NOMO-1 (cell line): ENCODE results near the gene SARS1.

Source experiments
- DNase-seq, 2 experiments: peaks; one replicate each; lab custom pipeline; 2025; ENCODE audit not compliant: unreplicated experiment in 2 of 2; lab: John Stamatoyannopoulos, UW

The SARS1 gene

GRCh38 chr1:109259674-109260557, 46.2 kb downstream of the SARS1 start:
- DNase-seq, result no peak

- no peak for DNase-seq
Observed at GRCh38 chr1:109261006-109261405, 47.3 kb downstream of the SARS1 start.

GRCh38 chr1:109261578-109261977, 47.9 kb downstream of the SARS1 start:
- DNase-seq, result no peak

- no peak for DNase-seq
Observed at GRCh38 chr1:109262231-109263055, 48.7 kb downstream of the SARS1 start.

- DNase-seq, result no peak
Observed at GRCh38 chr1:109263234-109263596, 49.5 kb downstream of the SARS1 start.

- DNase-seq, result peak; percentile 40 to 42
Observed at GRCh38 chr1:109263597-109264378, 50.1 kb downstream of the SARS1 start.

GRCh38 chr1:109264379-109264755, 50.6 kb downstream of the SARS1 start:
- no peak for DNase-seq

GRCh38 chr1:109265016-109265415, 51.3 kb downstream of the SARS1 start:
- DNase-seq, result no peak

GRCh38 chr1:109265741-109266330, 52.1 kb downstream of the SARS1 start:
- no peak for DNase-seq

- no peak for DNase-seq
Observed at GRCh38 chr1:109266965-109267364, 53.2 kb downstream of the SARS1 start.

GRCh38 chr1:109267743-109268300, 54.1 kb downstream of the SARS1 start:
- DNase-seq, result no peak

GRCh38 chr1:109268431-109269211, 54.9 kb downstream of the SARS1 start:
- DNase-seq, result no peak

GRCh38 chr1:109269212-109269980, 55.7 kb downstream of the SARS1 start:
- no peak for DNase-seq

GRCh38 chr1:109269981-109270622, 56.4 kb downstream of the SARS1 start:
- no peak for DNase-seq

- no peak for DNase-seq
Observed at GRCh38 chr1:109270623-109271317, 57.1 kb downstream of the SARS1 start.

GRCh38 chr1:109271458-109271857, 57.7 kb downstream of the SARS1 start:
- no peak for DNase-seq

- DNase-seq, result no peak
Observed at GRCh38 chr1:109272021-109272799, 58.5 kb downstream of the SARS1 start.
